T1000 (cell line): ENCODE results near the gene AAK1.

Experiments
- DNase-seq: peaks from one replicate; lab custom pipeline; 2025; ENCODE audit warnings: mixed read lengths; lab: John Stamatoyannopoulos, UW

The AAK1 gene

DNA sequence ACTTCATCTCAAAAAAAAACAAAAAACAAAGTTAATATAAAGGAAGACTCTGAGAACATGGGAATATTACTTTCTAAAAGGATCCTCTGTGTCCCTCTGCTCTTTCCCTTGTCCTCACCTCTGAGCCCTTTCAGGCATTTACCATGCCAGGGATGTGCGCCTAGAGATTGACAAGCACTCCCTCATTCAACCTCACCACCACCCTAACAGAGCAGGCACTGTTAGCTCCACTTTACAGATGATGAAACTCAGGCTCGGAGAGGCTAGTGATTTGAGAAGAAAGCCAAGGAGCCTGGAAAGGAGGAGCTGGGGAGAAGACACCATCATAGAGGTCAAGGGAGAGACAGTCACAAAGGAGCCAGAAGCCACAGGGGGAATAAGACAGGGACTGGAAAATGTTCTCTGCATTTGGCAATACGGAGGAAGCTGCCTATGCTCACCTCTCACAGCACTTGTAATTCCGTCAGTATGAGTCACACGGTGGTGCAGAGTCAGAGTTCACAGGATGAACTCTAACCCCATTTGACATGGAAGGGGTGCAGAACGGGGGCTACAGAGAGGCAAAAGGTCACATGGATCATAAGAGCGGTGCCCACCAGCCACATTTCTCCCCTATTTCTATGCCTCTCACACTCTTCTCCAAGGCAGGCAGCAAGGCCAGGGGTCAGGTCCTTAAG lies 104.5 kb downstream of the AAK1 start:
- no peak for DNase-seq

DNA sequence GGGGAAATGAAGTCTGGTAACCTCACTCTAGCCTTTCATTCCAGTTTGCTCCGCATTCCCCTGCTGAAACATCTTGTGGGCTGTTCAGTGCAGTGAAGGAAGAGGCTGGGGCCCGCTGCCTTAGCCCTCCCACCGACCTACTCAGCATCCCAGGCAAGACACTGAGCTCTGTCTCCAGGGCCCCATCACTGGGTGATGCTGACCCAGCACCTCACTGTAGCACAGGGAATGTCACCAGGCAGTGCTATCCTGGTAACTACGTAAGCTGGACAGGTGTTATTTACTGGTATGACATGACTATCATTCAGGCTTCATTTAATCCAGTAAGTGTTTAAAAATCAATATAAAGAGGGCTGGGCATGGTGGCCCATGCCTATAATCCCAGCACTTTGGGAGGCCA lies 105.3 kb downstream of the AAK1 start:
- no peak for DNase-seq

DNA sequence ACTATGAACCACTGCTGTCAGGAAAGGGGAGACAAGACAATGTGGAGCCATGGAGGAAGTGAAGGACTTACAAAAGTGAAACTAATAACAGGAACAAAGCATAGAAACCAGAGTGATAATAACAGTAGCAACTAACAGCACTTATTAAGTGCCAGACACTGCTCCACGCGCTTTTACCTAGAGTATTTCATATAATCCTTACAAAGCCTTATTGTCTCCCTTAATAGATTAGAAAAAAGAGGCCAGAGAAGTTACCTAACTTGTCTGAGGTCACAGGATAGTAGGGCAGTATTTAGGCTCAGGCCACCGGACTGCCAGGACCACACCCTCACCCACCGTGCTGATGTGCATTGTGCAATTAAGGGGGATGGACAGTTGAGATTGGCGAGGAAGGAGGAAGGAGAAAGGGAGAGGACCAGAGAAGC lies 107.7 kb downstream of the AAK1 start:
- DNase-seq: no peak

DNA sequence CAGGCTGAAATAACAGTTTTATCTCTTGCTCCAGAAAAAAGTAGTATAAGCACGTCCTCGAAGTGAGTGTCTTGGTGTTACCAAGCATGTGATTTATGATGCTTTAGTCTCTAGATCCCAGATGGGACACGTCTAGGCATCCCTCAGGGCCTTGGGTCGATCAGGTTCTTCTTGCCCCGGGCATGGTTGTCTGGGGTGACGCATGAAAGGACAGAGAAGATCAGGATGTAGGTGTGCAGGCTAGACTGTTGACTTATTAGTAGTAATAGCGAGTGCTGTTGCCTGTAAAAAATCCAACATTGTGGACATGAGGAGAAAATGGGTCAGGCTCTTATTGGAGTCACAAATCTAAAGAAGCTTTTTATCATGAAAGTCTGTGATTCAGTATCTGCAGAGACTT lies 112.4 kb downstream of the AAK1 start:
- no peak for DNase-seq

DNA sequence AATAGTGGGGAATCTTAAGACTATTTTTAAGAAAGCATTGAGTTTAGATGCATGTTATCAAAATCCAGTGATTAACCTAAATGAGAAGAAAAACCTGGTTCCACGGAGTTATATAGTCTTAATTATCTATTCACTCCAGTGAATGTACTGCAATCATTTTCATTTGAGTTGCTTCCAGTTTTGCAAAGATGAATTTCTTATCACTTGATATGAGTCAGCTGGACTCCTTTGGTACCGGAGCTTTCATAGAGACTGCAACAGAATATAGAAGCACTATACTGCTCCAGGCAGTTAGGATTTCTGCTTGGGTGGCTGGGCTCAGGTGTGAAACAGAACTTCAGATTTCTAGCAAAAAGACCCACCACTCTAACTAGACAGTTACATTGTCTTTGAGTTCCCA lies 114.1 kb downstream of the AAK1 start:
- DNase-seq: no peak

DNA sequence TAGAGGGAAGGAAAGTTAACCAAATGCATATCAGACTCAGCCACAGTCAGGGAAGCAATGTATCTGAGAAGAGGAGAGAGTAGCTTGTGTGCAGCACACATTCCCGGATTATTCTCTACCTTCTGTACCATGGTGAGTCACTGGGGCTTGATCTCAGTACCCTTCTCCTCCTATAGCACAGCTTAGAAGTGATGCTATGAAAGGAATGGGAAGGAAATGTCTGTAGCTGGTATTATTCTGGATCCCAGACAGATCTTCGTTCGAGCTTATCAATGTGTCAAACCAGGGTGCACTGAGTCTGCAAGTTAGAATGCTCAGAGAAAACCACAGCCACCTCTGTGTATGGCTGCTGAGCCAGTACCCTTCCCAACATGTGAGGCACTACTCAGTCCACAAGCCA lies 118.3 kb downstream of the AAK1 start:
- no peak for DNase-seq

DNA sequence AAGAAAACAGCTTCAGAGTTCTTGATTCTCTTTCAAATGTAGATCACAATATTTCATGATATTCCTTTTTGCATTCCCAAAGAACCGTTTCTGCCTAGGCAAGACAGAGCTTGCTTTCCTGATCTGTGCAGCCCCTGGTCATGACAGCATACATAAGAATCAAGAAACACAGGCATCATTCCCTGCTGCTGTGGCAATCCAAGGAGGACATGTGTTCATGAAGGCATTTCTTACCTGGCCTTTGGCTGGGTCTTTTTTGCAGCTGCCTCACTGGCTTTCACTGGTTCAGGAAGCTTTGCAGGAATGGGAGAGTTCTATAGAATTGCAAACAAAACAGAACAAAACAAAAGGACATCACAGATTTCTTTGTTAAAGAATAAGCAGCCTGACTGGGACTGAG lies 118.7 kb downstream of the AAK1 start:
- no peak for DNase-seq

DNA sequence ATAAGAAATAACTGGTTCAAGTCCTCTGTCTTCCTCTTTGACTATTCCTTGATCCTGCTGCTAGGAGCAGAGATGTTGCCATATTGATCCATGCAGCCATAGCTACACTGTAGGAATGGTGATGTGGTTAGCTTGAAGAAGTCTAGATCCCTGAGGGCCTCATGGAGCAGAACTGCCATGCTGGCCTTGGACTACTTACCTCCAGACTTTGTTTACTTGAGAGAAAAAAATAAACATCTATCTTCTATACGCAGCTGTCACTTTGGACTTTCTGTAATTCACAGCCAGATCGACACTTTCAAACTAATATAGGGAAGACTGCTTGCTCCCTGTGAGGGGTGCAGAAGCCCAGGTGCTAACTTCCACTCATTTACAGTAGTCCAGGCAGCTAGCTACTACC lies 121.8 kb downstream of the AAK1 start:
- DNase-seq: no peak

DNA sequence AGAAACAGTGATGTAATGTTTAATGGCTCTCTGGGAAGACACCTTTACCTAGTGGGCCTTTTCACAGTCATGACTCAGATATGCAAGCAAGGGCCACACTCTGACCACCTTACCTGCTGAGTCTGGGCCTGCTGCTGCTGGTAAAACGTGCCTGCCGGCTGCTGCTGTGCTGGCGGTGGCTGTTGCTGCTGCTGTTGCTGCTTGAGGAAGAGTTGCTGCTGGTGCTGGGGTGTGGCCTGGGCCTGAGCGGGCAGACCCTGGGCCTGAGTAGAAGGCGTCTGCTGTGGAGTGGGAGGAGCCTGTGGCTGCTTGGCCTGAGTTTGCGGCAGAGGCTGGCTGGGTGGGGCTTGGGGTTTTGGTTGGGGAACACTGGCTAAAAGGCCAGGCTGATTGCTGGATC lies 124.7 kb downstream of the AAK1 start:
- no peak for DNase-seq

DNA sequence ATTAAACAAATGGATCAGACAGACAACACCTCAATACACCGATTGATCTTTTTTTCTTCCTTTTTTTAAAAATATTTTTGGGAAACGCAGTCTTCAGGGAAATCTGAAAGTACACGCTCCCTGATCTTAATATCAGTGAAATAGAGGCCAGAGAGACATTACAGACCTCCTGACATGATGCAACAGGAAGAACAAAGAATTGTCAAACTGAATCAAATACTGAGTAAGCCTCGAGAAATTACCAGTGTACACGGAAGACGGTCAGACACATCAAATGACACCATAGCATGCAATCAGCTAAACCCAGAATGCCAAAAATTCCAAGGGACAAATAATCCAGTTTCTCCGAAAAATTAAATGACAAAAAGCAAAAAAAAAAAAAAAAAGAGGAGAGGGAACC lies 126.1 kb downstream of the AAK1 start:
- DNase-seq: no peak

DNA sequence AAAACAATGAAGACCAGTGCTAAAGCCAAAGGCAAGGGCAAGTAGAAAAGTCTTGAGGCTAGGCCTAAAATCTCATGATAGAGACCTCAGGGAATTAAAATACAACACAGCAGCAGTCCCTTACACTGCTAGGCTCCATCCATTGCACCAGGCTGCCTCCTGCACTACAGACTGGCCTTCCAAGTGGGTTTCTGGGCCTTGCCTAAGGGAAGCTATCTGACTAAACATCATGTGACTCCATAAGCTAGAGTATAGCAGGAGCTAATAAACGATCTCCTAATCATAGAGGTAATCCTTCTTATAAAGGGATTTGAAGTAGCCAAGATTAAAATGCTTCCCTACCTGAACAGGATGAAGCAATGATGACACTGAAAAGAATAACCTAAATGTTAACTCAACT lies 128.7 kb downstream of the AAK1 start:
- no peak for DNase-seq

DNA sequence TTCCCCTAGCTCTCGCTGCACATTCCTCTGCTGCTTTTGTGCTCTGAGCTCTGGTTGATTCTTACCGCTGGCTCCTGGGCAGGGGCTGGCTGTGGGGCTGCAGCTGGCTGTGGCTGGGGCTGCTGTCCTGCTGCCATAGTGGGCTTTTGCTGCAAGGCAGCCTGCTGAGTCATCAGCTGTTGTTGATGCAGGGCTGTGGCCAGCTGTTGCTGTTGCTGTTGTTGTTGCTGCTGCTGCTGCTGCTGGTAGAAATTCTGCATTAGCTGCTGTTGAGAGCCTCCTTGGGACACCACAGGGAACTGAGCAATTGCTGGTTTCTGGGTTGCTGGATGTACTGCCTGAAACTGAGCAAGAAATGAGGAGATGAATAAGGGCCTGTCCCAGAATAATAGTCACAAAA lies 129.1 kb downstream of the AAK1 start:
- no peak for DNase-seq

DNA sequence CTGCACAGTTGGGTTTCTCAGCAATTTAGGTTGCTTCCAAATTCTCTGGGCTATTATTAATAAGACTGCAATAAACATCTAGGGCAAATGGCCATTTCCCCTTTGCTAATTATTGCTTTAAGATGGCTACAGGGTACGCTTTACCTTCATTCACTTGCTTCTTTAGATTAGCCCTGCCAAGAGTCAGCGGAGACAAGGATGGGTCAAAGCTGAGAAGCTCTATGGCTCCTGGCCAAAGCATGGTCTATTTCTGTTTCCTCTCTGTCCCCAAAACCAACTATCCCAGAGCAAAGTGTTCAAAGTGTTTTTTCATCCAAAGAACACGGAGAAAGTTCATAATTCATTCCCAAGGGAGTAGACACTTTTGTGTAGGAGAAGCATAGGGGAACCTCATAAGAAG lies 131.1 kb downstream of the AAK1 start:
- DNase-seq: no peak

DNA sequence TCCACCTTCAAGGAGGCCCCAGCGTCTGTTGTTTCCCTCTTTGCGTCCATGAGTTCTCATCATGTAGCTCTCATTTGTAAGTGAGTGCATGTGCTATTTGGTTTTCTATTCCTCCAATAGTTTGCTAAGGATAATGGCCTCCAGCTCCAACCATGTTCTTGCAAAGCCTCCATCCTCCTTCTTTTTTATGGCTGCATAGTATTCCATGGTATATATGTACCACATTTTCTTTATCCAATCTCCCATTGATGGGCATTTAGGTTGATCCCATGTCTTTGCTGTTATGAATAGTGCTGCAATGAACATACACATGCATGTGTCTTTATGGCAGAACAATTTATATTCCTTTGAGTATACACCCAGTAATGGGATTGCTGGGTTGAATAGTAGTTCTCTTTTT lies 133.3 kb downstream of the AAK1 start:
- DNase-seq: no peak

DNA sequence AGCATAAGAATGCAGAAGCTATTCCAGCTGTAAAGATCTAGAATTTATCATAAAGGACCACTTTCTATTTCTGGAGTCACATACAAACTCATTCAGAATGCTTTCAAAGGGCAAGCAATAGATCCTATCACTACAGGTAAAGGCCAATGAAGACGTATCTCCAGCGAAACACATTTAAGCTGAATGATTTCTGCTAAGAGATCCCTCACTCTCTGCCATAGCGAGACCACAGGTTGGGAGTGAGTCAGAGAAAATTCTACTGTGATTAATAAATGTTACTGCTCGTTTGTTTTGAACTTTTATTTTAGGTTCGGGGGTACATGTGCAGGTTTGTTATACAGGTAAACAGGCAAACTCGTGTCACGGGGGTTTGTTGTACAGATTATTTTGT lies 133.8 kb downstream of the AAK1 start:
- no peak for DNase-seq

DNA sequence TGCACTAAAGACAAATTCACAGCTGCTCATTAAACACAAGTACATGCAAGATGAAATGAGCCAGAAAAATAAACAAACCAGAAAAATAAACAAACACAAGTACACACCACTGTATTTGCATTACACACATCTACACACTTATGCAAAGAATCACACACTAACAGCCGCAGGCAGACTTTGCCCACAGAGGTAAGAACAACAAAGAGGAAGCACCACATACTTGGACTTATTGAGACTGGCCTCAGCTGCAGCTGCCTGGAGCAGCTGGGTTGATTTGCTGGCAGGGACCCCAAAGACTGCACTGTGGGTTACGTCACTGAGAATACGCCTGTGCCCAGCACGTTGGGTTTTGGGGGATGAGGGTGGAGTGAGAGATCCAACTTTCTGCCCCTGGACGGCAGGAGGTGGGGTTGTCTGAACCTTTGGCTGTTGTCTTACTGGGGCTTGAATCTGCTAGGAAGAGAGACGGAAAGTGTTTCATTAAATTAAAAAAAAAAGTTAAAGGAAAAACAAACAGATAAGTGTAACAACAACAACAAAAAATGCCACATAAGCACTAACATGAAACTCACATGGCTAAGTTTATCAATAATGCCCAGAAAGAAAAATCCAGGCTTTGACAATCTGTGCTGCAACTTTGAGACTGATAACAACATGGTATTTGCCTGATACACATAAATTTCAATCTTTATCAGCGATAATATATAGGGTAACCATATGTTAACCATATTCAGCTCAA lies 134.4 kb downstream of the AAK1 start:
- no peak for DNase-seq

DNA sequence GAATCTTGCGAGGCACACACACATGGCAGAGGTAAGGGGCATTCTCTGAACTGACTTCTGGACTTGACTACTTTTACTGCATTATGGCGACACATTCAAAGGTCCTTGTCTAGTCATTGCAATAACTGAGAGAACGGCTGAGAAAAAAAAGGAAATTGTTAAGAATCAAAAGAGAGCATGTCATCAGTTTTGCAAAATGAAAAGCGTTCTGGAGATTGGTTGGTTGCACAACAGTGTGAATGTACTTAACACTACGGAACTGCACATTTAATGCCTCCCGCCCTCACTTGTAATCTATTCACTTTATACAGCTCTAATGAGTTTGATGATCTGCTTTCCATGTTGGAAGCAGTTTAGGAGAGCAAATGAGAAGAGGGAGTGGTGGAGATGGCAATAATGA lies 137.8 kb downstream of the AAK1 start:
- no peak for DNase-seq

DNA sequence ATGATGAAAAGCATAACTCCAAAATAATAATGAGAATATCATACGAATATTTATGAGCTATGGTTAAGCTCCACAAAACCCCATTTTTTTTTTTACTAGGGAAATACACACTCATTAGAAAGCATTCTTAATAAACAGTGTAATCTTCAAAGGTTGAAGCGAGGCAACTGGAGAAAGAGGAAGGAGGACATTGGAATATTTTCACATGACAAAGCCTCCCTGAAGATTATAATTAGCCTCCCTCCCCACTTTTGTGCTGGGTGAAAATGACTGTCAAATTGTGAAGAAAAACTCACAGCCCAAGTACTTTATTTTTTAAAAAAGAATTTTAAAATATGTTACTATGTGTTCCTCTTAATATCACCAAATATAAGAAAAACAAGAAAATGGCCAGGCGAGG lies 142.2 kb downstream of the AAK1 start:
- DNase-seq: no peak

DNA sequence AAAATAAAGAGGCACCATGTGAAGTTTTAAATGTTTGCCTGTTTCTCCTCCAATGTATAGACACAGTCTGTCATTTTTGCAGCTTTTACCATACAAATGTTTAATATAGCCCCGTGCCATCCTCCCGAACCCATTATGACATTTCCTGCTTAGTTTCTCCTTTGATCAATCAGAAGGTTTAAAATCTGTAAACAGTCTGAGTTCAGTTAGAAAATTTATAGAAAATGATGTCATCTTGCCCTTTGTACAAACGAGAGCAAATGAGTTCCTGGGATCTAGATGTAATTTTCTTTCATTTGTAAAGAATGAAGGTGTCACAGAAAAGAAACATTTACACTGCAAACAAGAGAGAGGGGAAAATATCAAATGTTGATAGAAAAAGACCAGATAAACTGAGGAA lies 143.6 kb downstream of the AAK1 start:
- no peak for DNase-seq

DNA sequence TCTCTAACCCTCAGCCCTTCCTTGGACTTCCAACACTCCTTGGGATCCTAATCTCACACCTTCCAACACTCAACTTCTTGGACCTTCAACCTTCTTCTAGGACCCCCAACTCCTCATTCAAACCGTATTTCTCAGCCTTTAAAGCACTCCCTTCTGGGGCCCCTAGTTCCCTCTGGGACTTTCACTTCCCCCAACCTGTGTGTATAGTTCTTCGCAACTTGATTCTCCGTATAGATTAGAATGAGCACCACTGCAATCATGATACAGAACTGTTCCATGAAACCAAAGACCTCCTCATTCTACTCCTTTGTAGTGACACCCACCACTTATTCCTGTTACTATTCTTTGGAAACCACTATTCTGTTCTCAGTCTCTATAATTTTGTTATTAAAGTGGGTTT lies 144.3 kb downstream of the AAK1 start:
- no peak for DNase-seq

DNA sequence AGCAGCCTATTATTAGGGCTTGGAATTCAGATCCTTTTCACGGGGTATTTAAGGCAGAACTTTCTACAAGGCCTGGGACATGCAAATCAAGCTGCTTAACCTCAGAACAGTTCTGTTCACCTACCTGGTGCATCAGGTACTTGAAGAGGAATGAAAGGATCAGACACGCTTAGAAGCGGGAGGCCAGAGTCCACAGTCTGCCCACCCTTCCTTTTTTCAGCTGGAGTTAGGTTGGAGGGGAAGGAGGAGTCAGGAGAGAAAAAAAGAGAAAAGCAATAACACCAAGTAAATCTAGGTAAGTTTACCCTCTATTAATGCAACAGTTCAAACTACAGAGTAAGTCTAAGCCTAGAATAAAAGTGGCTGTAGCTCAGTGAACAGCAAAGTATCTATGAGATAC lies 147.7 kb downstream of the AAK1 start:
- DNase-seq: no peak

DNA sequence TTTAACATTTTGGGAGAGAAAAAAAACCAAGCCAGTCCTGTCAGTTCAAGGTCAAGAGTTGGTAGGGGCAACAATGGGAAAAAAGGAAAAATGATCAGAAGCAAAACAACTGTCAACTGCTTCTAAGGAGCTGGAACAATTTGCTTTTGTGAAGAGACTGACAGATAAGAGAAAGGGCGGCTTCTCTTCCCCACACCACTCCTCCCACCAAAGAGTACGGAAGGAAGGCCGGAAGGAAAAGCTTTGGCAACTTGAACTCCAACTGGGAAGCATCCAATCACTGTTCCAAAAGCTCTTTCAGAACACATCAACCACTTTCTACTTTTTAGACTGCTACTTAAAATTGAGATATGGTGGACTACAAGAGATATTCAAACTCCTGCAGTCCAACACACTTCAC lies 148.5 kb downstream of the AAK1 start:
- DNase-seq: no peak

DNA sequence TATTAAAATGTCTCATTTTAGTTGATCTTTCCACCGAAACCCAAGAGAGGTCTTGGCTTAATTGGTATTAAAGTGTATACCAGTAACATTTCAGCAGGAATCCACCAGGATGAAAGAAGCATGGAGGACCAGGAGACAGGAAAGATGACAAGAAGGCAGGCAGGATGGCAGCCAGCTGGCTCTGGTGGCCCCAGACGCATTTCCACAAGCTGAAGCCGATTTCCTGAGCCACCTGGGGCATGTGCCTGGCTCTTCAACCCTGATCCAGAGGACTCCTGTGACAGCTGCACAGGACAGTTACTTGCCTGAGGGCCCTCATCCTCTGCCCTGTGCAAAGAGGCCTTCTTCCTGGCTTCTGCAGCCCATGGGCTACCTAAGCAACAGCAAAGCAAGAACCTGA lies 149.4 kb downstream of the AAK1 start:
- DNase-seq: no peak

DNA sequence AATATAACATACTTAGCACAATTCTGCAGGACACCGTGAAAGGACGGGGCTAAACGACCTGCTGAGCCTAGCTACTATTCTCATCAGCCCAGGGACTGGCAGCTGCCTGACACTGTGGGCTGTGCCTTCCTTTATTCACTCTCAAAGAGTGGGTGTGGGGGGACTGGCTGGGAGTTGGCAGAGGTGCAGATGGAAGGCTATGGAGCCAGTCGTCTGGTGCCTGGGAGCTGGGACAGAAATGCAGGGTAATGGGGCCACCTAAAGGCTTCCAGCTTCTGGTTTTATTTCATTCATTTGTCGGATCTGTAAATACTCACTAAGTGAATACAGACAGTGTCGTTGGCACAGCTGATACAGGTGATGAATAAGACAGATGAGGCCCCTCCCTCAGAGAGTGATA lies 150.3 kb downstream of the AAK1 start:
- no peak for DNase-seq
